HepG2 (cell line): ENCODE data around the gene VWCE. TPM values are rescaled to one million over a fixed set of nuclear protein-coding genes. Genes with fewer than 3 reads are reported as not detected.

Source experiments
- CEBPG ChIP-seq: IDR thresholded peaks from 2 replicates; pipeline ENCODE4 v1.6.1; 2016
- DZIP1 ChIP-seq: sonication (generic); formaldehyde crosslinking; IDR thresholded peaks from 2 replicates; pipeline ENCODE4 v1.5.0; 2020; ENCODE audit warnings: mild to moderate bottlenecking, missing genetic modification reagents
- ERF ChIP-seq: IDR thresholded peaks from 2 replicates; pipeline ENCODE4 v1.6.1; 2018; ENCODE audit warnings: missing biosample characterization, missing genetic modification reagents
- FLYWCH1 ChIP-seq: sonication (generic); formaldehyde crosslinking; IDR thresholded peaks from 2 replicates; pipeline ENCODE4 v1.8.1; 2023; ENCODE audit warnings: mild to moderate bottlenecking, missing genetic modification reagents
- HDAC6 ChIP-seq: fragments of 200-600 bp; sonication (generic); IDR thresholded peaks from 2 replicates; pipeline ENCODE4 v1.7.0; 2017; ENCODE audit warnings: mild to moderate bottlenecking, antibody characterized with exemption, low read length, low read depth
- HNF4A ChIP-seq: sonication (generic); formaldehyde crosslinking; IDR thresholded peaks from 2 replicates; pipeline ENCODE4 v1.4.0; 2020; ENCODE audit warnings: missing genetic modification reagents
- MEIS1 ChIP-seq: sonication (generic); formaldehyde crosslinking; IDR thresholded peaks from 2 replicates; pipeline ENCODE4 v1.9.0; 2021; ENCODE audit warnings: mild to moderate bottlenecking, missing genetic modification reagents, moderate library complexity, borderline replicate concordance
- MIXL1 ChIP-seq: IDR thresholded peaks from 2 replicates; pipeline ENCODE4 v1.6.1; 2016
- NONO ChIP-seq, 2 experiments: fragments of 450-650 bp in 1 of 2; sonication (generic) in 1 of 2; formaldehyde crosslinking in 1 of 2; IDR thresholded peaks in 1 of 2; conservative IDR thresholded peaks in 1 of 2; 2 replicates each; pipeline versions ENCODE4 v1.6.1 to v1.8.0; 2017 to 2022; ENCODE audit warnings: mild to moderate bottlenecking in 1 of 2, missing genetic modification reagents in 1 of 2, moderate library complexity in 1 of 2
- RARA ChIP-seq: IDR thresholded peaks from 2 replicates; pipeline ENCODE4 v1.6.1; 2016; ENCODE audit warnings: missing genetic modification reagents, missing compliant biosample characterization
- SMAD1 ChIP-seq: sonication (generic); formaldehyde crosslinking; IDR thresholded peaks from 2 replicates; pipeline ENCODE4 v1.4.0; 2020; ENCODE audit warnings: missing genetic modification reagents, low read depth, mild to moderate bottlenecking, borderline replicate concordance
- THAP11 ChIP-seq: IDR thresholded peaks from 2 replicates; pipeline ENCODE4 v1.6.1; 2016; ENCODE audit warnings: missing biosample characterization, missing genetic modification reagents
- ZNF263 ChIP-seq: sonication (generic); formaldehyde crosslinking; IDR thresholded peaks from 2 replicates; pipeline ENCODE4 v1.4.0; 2020; ENCODE audit warnings: missing genetic modification reagents
- ZNF3 ChIP-seq: IDR thresholded peaks from 2 replicates; pipeline ENCODE4 v1.7.0; 2017; ENCODE audit warnings: inconsistent platforms
- ZNF562 ChIP-seq: sonication (generic); formaldehyde crosslinking; IDR thresholded peaks from 2 replicates; pipeline ENCODE4 v1.8.0; 2022; ENCODE audit warnings: missing genetic modification reagents, borderline replicate concordance
- ZNF569 ChIP-seq: sonication (generic); formaldehyde crosslinking; IDR thresholded peaks from 2 replicates; pipeline ENCODE4 v1.5.0; 2020; ENCODE audit warnings: mild to moderate bottlenecking, missing genetic modification reagents, moderate library complexity, borderline replicate concordance
- ZNF777 ChIP-seq: sonication (generic); formaldehyde crosslinking; IDR thresholded peaks from 2 replicates; pipeline ENCODE4 v1.4.0; 2020; ENCODE audit warnings: missing genetic modification reagents
- polyA plus RNA-seq, 8 experiments: library from polyadenylated mRNA; depleted of rRNA in 3 of 8; stranded (reverse) in 7 of 8; unstranded in 1 of 8; fragments of >200 nt; fragmentation: Illumina TruSeq in 4 of 8; extraction: Trizol in 4 of 8; gene quantifications; 2 replicates each; pipeline versions ENCODE4 v1.2.1 to v1.2.3, GENCODE V29; 2011 to 2016; ENCODE audit warnings: low read depth in 4 of 8, missing spikeins in 1 of 8, mixed read lengths in 1 of 8; ENCODE audit not compliant: insufficient read depth in 1 of 8
- total RNA-seq, 5 experiments: library from RNA; depleted of rRNA; stranded (reverse); fragments of >200 nt; fragmentation: Illumina TruSeq; extraction: Trizol; gene quantifications; 2 replicates each; pipeline ENCODE4 v1.2.3, GENCODE V29; 2016; ENCODE audit warnings: low read depth in 1 of 5
- TF ChIP-seq, protein P1 (sequence below): sonication (generic); formaldehyde crosslinking; IDR thresholded peaks from 2 replicates; pipeline ENCODE4 v1.4.0; 2020; ENCODE audit warnings: missing genetic modification reagents, mild to moderate bottlenecking, borderline replicate concordance
- TF ChIP-seq, protein P2 (sequence below): sonication (generic); formaldehyde crosslinking; IDR thresholded peaks from 2 replicates; pipeline ENCODE4 v1.4.0; 2020; ENCODE audit warnings: missing genetic modification reagents, borderline replicate concordance
- TF ChIP-seq, protein P3 (sequence below): sonication (generic); formaldehyde crosslinking; IDR thresholded peaks from 2 replicates; pipeline ENCODE4 v1.4.0; 2020; ENCODE audit warnings: missing genetic modification reagents

The VWCE gene
- total and polyA plus RNA-seq, 2 of the 13 experiments (the other 11 are each of a cell fraction or from before 2014, with no cell fraction given) = 27.6 to 58.3 TPM

DNA sequence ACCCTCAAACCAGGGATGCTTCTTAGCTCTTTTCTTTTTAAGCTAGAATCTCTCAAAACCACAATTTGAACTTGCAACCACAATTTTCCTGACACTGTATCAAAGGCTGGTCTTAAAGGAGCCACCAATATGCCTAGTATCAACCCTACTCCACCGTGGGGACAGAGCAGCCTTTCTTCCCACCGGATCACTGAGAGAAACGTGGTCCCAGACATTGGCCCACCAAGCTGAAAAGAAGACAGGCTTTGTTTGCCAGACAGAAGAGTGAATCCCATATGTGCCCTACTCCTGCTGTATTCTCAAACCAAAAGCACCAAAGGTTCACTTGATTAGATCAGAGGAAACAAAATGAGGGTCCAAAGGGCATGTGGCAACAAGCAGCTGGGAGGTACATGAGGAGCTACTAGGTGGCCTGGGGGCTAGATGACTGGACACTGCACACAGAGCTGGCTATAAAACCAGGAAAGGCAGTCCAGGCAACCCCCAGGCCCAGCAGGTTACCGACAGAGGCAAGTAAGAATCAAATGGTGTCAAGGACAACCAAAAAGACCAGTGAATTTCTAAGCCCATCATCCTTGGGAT lies 3.6 kb upstream of the VWCE start (continued):
- 0 out of 2 replicates have a peak, but pooled peaks have one; percentile 23 for TF ChIP-seq RARA (CRISPR knock-in tag)
- TF ChIP-seq, protein P1, sequence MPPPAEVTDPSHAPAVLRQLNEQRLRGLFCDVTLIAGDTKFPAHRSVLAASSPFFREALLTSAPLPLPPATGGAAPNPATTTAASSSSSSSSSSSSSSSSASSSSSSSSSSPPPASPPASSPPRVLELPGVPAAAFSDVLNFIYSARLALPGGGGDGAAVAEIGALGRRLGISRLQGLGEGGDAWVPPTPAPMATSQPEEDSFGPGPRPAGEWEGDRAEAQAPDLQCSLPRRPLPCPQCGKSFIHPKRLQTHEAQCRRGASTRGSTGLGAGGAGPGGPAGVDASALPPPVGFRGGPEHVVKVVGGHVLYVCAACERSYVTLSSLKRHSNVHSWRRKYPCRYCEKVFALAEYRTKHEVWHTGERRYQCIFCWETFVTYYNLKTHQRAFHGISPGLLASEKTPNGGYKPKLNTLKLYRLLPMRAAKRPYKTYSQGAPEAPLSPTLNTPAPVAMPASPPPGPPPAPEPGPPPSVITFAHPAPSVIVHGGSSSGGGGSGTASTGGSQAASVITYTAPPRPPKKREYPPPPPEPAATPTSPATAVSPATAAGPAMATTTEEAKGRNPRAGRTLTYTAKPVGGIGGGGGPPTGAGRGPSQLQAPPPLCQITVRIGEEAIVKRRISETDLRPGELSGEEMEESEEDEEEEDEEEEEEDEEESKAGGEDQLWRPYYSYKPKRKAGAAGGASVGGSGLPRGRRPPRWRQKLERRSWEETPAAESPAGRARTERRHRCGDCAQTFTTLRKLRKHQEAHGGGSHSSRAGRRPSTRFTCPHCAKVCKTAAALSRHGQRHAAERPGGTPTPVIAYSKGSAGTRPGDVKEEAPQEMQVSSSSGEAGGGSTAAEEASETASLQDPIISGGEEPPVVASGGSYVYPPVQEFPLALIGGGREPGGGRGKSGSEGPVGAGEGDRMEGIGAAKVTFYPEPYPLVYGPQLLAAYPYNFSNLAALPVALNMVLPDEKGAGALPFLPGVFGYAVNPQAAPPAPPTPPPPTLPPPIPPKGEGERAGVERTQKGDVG (CRISPR knock-in tag) = no peak
- no peak for TF ChIP-seq ZNF263 (CRISPR knock-in tag)
- no peak for TF ChIP-seq ZNF562 (CRISPR knock-in tag)
- no peak for TF ChIP-seq FLYWCH1 (CRISPR knock-in tag)
- TF ChIP-seq DZIP1 (CRISPR knock-in tag) = no peak
- TF ChIP-seq ZNF777 (CRISPR knock-in tag) = 0 out of 2 replicates have a peak, but pooled peaks have one; percentile 24
- TF ChIP-seq MIXL1 = peak; percentile 91
- TF ChIP-seq, protein P2, sequence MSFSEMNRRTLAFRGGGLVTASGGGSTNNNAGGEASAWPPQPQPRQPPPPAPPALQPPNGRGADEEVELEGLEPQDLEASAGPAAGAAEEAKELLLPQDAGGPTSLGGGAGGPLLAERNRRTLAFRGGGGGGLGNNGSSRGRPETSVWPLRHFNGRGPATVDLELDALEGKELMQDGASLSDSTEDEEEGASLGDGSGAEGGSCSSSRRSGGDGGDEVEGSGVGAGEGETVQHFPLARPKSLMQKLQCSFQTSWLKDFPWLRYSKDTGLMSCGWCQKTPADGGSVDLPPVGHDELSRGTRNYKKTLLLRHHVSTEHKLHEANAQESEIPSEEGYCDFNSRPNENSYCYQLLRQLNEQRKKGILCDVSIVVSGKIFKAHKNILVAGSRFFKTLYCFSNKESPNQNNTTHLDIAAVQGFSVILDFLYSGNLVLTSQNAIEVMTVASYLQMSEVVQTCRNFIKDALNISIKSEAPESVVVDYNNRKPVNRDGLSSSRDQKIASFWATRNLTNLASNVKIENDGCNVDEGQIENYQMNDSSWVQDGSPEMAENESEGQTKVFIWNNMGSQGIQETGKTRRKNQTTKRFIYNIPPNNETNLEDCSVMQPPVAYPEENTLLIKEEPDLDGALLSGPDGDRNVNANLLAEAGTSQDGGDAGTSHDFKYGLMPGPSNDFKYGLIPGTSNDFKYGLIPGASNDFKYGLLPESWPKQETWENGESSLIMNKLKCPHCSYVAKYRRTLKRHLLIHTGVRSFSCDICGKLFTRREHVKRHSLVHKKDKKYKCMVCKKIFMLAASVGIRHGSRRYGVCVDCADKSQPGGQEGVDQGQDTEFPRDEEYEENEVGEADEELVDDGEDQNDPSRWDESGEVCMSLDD (CRISPR knock-in tag) = no peak
- TF ChIP-seq MEIS1 (CRISPR knock-in tag) = no peak
- peak; percentile 98 for TF ChIP-seq HNF4A (CRISPR knock-in tag)
- TF ChIP-seq, protein P3, sequence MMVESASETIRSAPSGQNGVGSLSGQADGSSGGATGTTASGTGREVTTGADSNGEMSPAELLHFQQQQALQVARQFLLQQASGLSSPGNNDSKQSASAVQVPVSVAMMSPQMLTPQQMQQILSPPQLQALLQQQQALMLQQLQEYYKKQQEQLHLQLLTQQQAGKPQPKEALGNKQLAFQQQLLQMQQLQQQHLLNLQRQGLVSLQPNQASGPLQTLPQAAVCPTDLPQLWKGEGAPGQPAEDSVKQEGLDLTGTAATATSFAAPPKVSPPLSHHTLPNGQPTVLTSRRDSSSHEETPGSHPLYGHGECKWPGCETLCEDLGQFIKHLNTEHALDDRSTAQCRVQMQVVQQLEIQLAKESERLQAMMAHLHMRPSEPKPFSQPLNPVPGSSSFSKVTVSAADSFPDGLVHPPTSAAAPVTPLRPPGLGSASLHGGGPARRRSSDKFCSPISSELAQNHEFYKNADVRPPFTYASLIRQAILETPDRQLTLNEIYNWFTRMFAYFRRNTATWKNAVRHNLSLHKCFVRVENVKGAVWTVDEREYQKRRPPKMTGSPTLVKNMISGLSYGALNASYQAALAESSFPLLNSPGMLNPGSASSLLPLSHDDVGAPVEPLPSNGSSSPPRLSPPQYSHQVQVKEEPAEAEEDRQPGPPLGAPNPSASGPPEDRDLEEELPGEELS (CRISPR knock-in tag) = peak; percentile 51; the same call in 1 of the 2 replicates
- TF ChIP-seq THAP11 (CRISPR knock-in tag) = peak; percentile 58; the same call in 1 of the 2 replicates
- TF ChIP-seq NONO (IDR thresholded peaks at IDR 0.05) = no peak
- TF ChIP-seq NONO (CRISPR knock-in tag; conservative IDR thresholded peaks at IDR 0.05) = no peak; the same call in 1 of the 2 replicates
- no peak for TF ChIP-seq SMAD1 (CRISPR knock-in tag)
- TF ChIP-seq ERF (CRISPR knock-in tag) = peak; percentile 50; the same call in 1 of the 2 replicates
- peak; percentile 70 for TF ChIP-seq CEBPG (CRISPR knock-in tag)
- TF ChIP-seq ZNF3 (CRISPR knock-in tag) = peak; percentile 46; the same call in 1 of the 2 replicates
- TF ChIP-seq ZNF569 = no peak
- no peak for TF ChIP-seq HDAC6
